HepG2 (cell line): ENCODE data around the gene TRDN. TPM values are rescaled to one million over a fixed set of nuclear protein-coding genes. Genes with fewer than 3 reads are reported as not detected.

ENCODE experiments used
- ATAC-seq: fragments of 200-7000 bp; cut with Tn5 transposase; 3 replicates; pipeline ENCODE4 v1.9.1; 2020; ENCODE audit warnings: mild to moderate bottlenecking, moderate library complexity
- BruUV-seq: library from RNA; stranded (reverse); fragments of 400-500 nt; replicated peaks from 2 replicates; lab custom pipeline; 2021; lab: Mats Ljungman, UMichigan
- CTCF ChIA-PET: fragments of 300-600 bp; formaldehyde crosslinking; extraction: SDS; loops from one replicate; lab custom pipeline; 2021; ENCODE audit warnings: low total read pairs, inconsistent platforms, low intra/inter-chr PET ratio; lab: Yijun Ruan, JAX
- POLR2A ChIA-PET: fragments of 350-600 bp; sonication (Branson Sonifier 250); formaldehyde crosslinking; loops from one replicate; lab custom pipeline; 2020; ENCODE audit warnings: antibody characterized with exemption, inconsistent platforms; lab: Yijun Ruan, JAX
- DNase-seq: peaks from one replicate; pipeline ENCODE4 v3.0.0-alpha.2; 2015; ENCODE audit warnings: low spot score
- FAIRE-seq: peaks from 3 replicates; lab custom pipeline; 2011; peaks lifted over from hg19 to GRCh38; lab: Jason Lieb, UNC
- H2AFZ ChIP-seq: one replicate; pipeline ENCODE4 v1.6.1; 2011; ENCODE audit warnings: low read length, inconsistent platforms
- H3K27ac ChIP-seq: fragments of 300-600 bp; 3 replicates; pipeline ENCODE4 v1.8.0; 2011; ENCODE audit warnings: mixed run types, mild to moderate bottlenecking, mixed read lengths, low read length, inconsistent platforms; ENCODE audit not compliant: insufficient read depth; ENCODE audit errors: extremely low read length
- H3K27me3 ChIP-seq, 2 experiments: fragments of 200-600 bp in 1 of 2; 2 replicates in 1 of 2; 3 replicates in 1 of 2; pipeline versions ENCODE4 v1.6.0 to v1.8.0; 2011; ENCODE audit warnings: low read length in 2 of 2, mild to moderate bottlenecking in 2 of 2, moderate library complexity in 2 of 2, inconsistent platforms in 1 of 2; ENCODE audit not compliant: insufficient read depth in 2 of 2, control insufficient read depth in 1 of 2
- H3K36me3 ChIP-seq, 2 experiments: fragments of 200-600 bp in 1 of 2; replicated peaks in 1 of 2; 2 replicates in 1 of 2; 3 replicates in 1 of 2; pipeline versions ENCODE4 v1.5.1 to v1.8.0; 2011; ENCODE audit warnings: low read length in 2 of 2, inconsistent platforms in 1 of 2; ENCODE audit not compliant: insufficient read depth in 2 of 2, control insufficient read depth in 1 of 2
- H3K4me1 ChIP-seq: 2 replicates; pipeline ENCODE4 v1.5.1; 2012; ENCODE audit warnings: low read length, inconsistent platforms; ENCODE audit not compliant: insufficient read depth
- H3K4me2 ChIP-seq: 2 replicates; pipeline ENCODE4 v1.6.0; 2011; ENCODE audit warnings: low read depth, low read length, inconsistent platforms
- H3K4me3 ChIP-seq, 3 experiments: fragments of 200-600 bp in 1 of 3; sonication (generic), shearing (Covaris generic) in 1 of 3; replicated peaks in 1 of 3; 2 replicates each; pipeline ENCODE4 v1.5.1; 2011 to 2016; ENCODE audit warnings: low read length in 3 of 3, inconsistent platforms in 2 of 3, low read depth in 2 of 3, mild to moderate bottlenecking in 2 of 3, control low read depth in 1 of 3, mixed read lengths in 1 of 3; ENCODE audit not compliant: insufficient read depth in 1 of 3
- H3K79me2 ChIP-seq: one replicate; pipeline ENCODE4 v1.6.1; 2011; ENCODE audit warnings: low read length, inconsistent platforms; ENCODE audit not compliant: insufficient read depth
- H3K9ac ChIP-seq: 2 replicates; pipeline ENCODE4 v1.6.0; 2011; ENCODE audit warnings: mild to moderate bottlenecking, low read depth, low read length, inconsistent platforms; ENCODE audit not compliant: insufficient read depth
- H3K9me3 ChIP-seq: 2 replicates; pipeline ENCODE4 v1.5.1; 2012; ENCODE audit warnings: mild to moderate bottlenecking, low read length
- H4K20me1 ChIP-seq: 2 replicates; pipeline ENCODE4 v1.6.0; 2011; ENCODE audit warnings: inconsistent platforms, mild to moderate bottlenecking, low read length, moderate library complexity; ENCODE audit not compliant: insufficient read depth
- ASH2L ChIP-seq: fragments of 300-600, 200-600 bp; sonication (generic); IDR thresholded peaks from 2 replicates; pipeline ENCODE4 v1.7.0; 2017; ENCODE audit warnings: low read depth, mild to moderate bottlenecking, moderate library complexity, mixed read lengths, low read length; ENCODE audit not compliant: insufficient read length
- BRD4 ChIP-seq: sonication (generic); formaldehyde crosslinking; IDR thresholded peaks from 2 replicates; pipeline ENCODE4 v1.4.0; 2020; ENCODE audit warnings: missing genetic modification reagents
- DR1 ChIP-seq: sonication (generic); formaldehyde crosslinking; IDR thresholded peaks from 2 replicates; pipeline ENCODE4 v1.8.0; 2021; ENCODE audit warnings: mild to moderate bottlenecking, missing genetic modification reagents, inconsistent platforms
- E2F2 ChIP-seq: sonication (generic); formaldehyde crosslinking; IDR thresholded peaks from 2 replicates; pipeline ENCODE4 v1.4.0; 2020; ENCODE audit warnings: missing genetic modification reagents, borderline replicate concordance
- GATA4 ChIP-seq: sonication (generic); IDR thresholded peaks from 2 replicates; pipeline ENCODE4 v1.6.1; 2016; ENCODE audit warnings: antibody characterized with exemption, low read depth, borderline replicate concordance
- HNF1B ChIP-seq: sonication (generic); formaldehyde crosslinking; IDR thresholded peaks from 2 replicates; pipeline ENCODE4 v1.5.1; 2020; ENCODE audit warnings: mild to moderate bottlenecking, moderate library complexity, missing genetic modification reagents
- HNF4G ChIP-seq, 2 experiments: sonication (generic) in 1 of 2; formaldehyde crosslinking in 1 of 2; IDR thresholded peaks; 2 replicates each; pipeline versions ENCODE4 v1.4.0 to v1.6.1; 2011 to 2020; ENCODE audit warnings: borderline replicate concordance in 2 of 2, low read depth in 2 of 2, mild to moderate bottlenecking in 2 of 2, low read length in 1 of 2, missing genetic modification reagents in 1 of 2, moderate library complexity in 1 of 2
- NCOA2 ChIP-seq: sonication (generic); formaldehyde crosslinking; IDR thresholded peaks from 2 replicates; pipeline ENCODE4 v1.8.0; 2022; ENCODE audit warnings: inconsistent platforms
- RARA ChIP-seq: IDR thresholded peaks from 2 replicates; pipeline ENCODE4 v1.6.1; 2016; ENCODE audit warnings: missing genetic modification reagents, missing compliant biosample characterization
- RFX5 ChIP-seq: IDR thresholded peaks from 2 replicates; pipeline ENCODE4 v1.6.1; 2011; ENCODE audit warnings: low read depth, low read length, improper control_type of control experiment
- ZFAT ChIP-seq: sonication (generic); formaldehyde crosslinking; conservative IDR thresholded peaks from 2 replicates; pipeline ENCODE4 v1.8.1; 2023; ENCODE audit warnings: missing genetic modification reagents, inconsistent platforms
- ZNF615 ChIP-seq: sonication (generic); formaldehyde crosslinking; IDR thresholded peaks from 2 replicates; pipeline ENCODE4 v1.5.0; 2020; ENCODE audit warnings: mild to moderate bottlenecking, missing genetic modification reagents, borderline replicate concordance
- WGBS: methylation state at CpG from one replicate; pipeline ENCODE4 v1.1.6; 2017; ENCODE audit warnings: low lambda C conversion rate; 5-methylcytosine and 5-hydroxymethylcytosine counted together
- in situ Hi-C: cut with HindIII; loops from 2 replicates; pipeline ENCODE4 v1.10.0; 2017; ENCODE audit warnings: low pct_unique_long_range_greater_than_20kb; ENCODE audit not compliant: extremely low pct_ligation_motif_present
- intact Hi-C: fragments of 100-400 bp; cut with micrococcal nuclease; formaldehyde crosslinking; loops from one replicate; pipeline ENCODE4 v1.10.0; 2022; ENCODE audit not compliant: unreplicated experiment
- polyA plus RNA-seq, 8 experiments: library from polyadenylated mRNA; depleted of rRNA in 3 of 8; stranded (reverse) in 7 of 8; unstranded in 1 of 8; fragments of >200 nt; fragmentation: Illumina TruSeq in 4 of 8; extraction: Trizol in 4 of 8; gene quantifications; 2 replicates each; pipeline versions ENCODE4 v1.2.1 to v1.2.3, GENCODE V29; 2011 to 2016; ENCODE audit warnings: low read depth in 4 of 8, missing spikeins in 1 of 8, mixed read lengths in 1 of 8; ENCODE audit not compliant: insufficient read depth in 1 of 8
- total RNA-seq, 5 experiments: library from RNA; depleted of rRNA; stranded (reverse); fragments of >200 nt; fragmentation: Illumina TruSeq; extraction: Trizol; gene quantifications; 2 replicates each; pipeline ENCODE4 v1.2.3, GENCODE V29; 2016; ENCODE audit warnings: low read depth in 1 of 5
- TF ChIP-seq, protein P1 (sequence below): sonication (generic); formaldehyde crosslinking; IDR thresholded peaks from 2 replicates; pipeline ENCODE4 v1.4.0; 2020; ENCODE audit warnings: low read depth, mild to moderate bottlenecking, missing genetic modification reagents

TRDN gene
- total and polyA plus RNA-seq, 2 of the 13 experiments (the other 11 are each of a cell fraction or from before 2014, with no cell fraction given) = not detected

GRCh38 chr6:123629258-123629941, 7.3 kb downstream of the TRDN start (continued):
- TF ChIP-seq ASH2L = no peak
- no peak for TF ChIP-seq HNF1B (CRISPR knock-in tag)
- no peak for TF ChIP-seq DR1 (CRISPR knock-in tag)

DNA sequence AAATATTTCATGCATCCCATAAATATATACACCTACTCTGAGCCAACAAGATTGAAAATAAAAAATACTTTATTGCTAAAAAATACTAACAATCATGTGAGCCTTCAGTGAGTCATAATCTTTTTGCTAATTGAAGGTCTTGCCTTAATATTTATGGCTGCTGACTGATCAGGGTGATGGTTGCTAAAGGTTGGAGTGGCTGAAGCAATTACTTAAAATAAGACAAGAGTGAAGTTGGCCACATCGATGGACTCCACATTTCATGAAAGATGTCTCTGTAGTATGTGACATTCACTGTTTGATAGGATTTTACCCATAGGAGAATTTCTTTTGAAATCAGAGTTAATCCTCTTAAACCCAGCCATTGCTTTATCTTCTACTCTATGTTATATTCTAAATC, 11.1 kb downstream of the TRDN start:
- no peaks in the 10 kb centered on the region for H4K20me1 ChIP-seq
- whole genome bisulfite sequencing = 0% methylated on average over 1 of the region's 1 CpG

DNA sequence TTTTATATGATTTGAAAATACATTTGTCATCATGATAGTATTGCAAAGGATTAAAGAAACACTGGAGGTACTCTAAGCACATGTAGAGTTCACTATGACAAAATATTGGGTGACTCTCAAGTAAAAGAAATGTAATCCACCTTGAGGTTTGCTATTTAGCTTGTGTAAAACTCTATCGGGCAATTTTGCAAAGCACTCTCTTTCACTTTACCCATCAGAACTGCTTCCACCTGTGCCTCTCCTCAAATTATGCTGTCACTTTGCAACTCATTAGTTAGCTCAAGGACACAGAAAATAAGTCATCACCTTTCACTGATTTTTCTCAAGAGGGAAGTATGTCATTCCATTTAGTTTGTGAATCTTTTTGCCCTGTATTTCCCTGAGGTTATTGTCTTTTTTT, 14.0 kb downstream of the TRDN start:
- Histone ChIP-seq H4K20me1 (no peaks in the 10 kb centered on the region), H3K4me2 (no peak overlapping the region), H3K27me3 (no peaks in the 10 kb centered on the region), H3K4me3 (no peak overlapping the region), H3K79me2 (no peaks in the 10 kb centered on the region), H3K27ac (no peak overlapping the region), H3K36me3 (no peaks in the 10 kb centered on the region), H2AFZ (no peak overlapping the region), H3K4me1 (no peaks in the 10 kb centered on the region), H3K9ac (no peak overlapping the region), H3K9me3 (no peaks in the 10 kb centered on the region)
- POLR2A ChIA-PET = no interaction called here
- WGBS = 0% methylated on average over 1 of the region's 1 CpG
- no TSS peak for BruUV-seq
- ATAC-seq (no peak), FAIRE-seq (no peak), DNase-seq (no peak)
- CTCF ChIA-PET = no interaction called here
- in situ Hi-C loops (no loop called here), intact Hi-C loops (no loop called here)
- TF ChIP-seq E2F2 (no peak), BRD4 (CRISPR knock-in tag) (no peak), ZFAT (CRISPR knock-in tag) (no peak), HNF4G (IDR thresholded peaks at IDR 0.05; ENCODE audit: borderline replicate concordance, low read depth, low read length) (no peak), HNF4G (CRISPR knock-in tag; IDR thresholded peaks at IDR 0.05; ENCODE audit: borderline replicate concordance, low read depth) (no peak), NCOA2 (no peak), RFX5 (no peak), ZNF615 (CRISPR knock-in tag) (no peak), GATA4 (no peak)
- TF ChIP-seq, protein P1, sequence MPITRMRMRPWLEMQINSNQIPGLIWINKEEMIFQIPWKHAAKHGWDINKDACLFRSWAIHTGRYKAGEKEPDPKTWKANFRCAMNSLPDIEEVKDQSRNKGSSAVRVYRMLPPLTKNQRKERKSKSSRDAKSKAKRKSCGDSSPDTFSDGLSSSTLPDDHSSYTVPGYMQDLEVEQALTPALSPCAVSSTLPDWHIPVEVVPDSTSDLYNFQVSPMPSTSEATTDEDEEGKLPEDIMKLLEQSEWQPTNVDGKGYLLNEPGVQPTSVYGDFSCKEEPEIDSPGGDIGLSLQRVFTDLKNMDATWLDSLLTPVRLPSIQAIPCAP (CRISPR knock-in tag) = no peak

More for the DNA sequence above, 11.1 kb downstream of the TRDN start:
- ATAC-seq = no peak
- ChIA-PET CTCF (no interaction called here), POLR2A (no interaction called here)
- no peak overlapping the region for H3K4me3 ChIP-seq
- H2AFZ ChIP-seq = no peak overlapping the region
- no peak overlapping the region for H3K4me2 ChIP-seq
- no peak for DNase-seq
- in situ Hi-C loops = no loop called here
- no peak overlapping the region for H3K27ac ChIP-seq
- no peaks in the 10 kb centered on the region for H3K36me3 ChIP-seq
- no peak for TF ChIP-seq RARA
- no peaks in the 10 kb centered on the region for H3K4me1 ChIP-seq
- no peaks in the 10 kb centered on the region for H3K9me3 ChIP-seq
- no peak for FAIRE-seq
- H3K27me3 ChIP-seq = no peaks in the 10 kb centered on the region
- no TSS peak for BruUV-seq
- H3K79me2 ChIP-seq = no peaks in the 10 kb centered on the region
- intact Hi-C loops = no loop called here
- H3K9ac ChIP-seq = no peak overlapping the region
